Vagina (tissue), 2 donors: ENCODE data around the gene GRID2IP. TPM values are rescaled to one million over a fixed set of nuclear protein-coding genes. Genes with fewer than 3 reads are reported as not detected.

Experiments used
- DNase-seq, 2 donors: peaks; one replicate each; pipeline ENCODE4 v3.0.0-alpha.2; 2017; ENCODE audit errors: extremely low spot score in 2 of 2
- H3K27ac ChIP-seq: fragments of 200-600 bp; sonication (generic); one replicate; pipeline ENCODE4 v1.5.1; 2019
- H3K27me3 ChIP-seq: fragments of 200-600 bp; sonication (generic); one replicate; pipeline ENCODE4 v1.5.1; 2019
- H3K36me3 ChIP-seq, 2 donors: fragments of 200-600 bp; sonication (generic); one replicate each; pipeline ENCODE4 v1.5.1; 2017 to 2019
- H3K4me1 ChIP-seq: fragments of 200-600 bp; sonication (generic); one replicate; pipeline ENCODE4 v1.5.1; 2019
- H3K4me3 ChIP-seq, 2 donors: fragments of 200-600 bp; sonication (generic); 1 replicate in 1 of 2; 2 replicates in 1 of 2; pipeline ENCODE4 v1.5.1; 2016 to 2019
- H3K9me3 ChIP-seq: fragments of 200-600 bp; sonication (generic); one replicate; pipeline ENCODE4 v1.5.1; 2019
- POLR2A ChIP-seq, 2 donors: fragments of 450-650 bp; IDR thresholded peaks; one replicate each; pipeline ENCODE4 v1.6.1; 2017; ENCODE audit warnings: antibody characterized with exemption in 2 of 2, mild to moderate bottlenecking in 2 of 2, moderate library complexity in 2 of 2
- POLR2AphosphoS5 ChIP-seq, 2 donors: sonication (generic); formaldehyde crosslinking; IDR thresholded peaks; one replicate each; pipeline ENCODE4 v1.9.0; 2017; ENCODE audit warnings: antibody characterized with exemption in 2 of 2, mild to moderate bottlenecking in 2 of 2, low read depth in 1 of 2; ENCODE audit not compliant: insufficient read depth in 1 of 2
- intact Hi-C: fragments of 100-400 bp; cut with DNase I; formaldehyde crosslinking; loops from one replicate; pipeline ENCODE4 v1.15.1; 2023
- total RNA-seq: library from RNA; depleted of rRNA; stranded (reverse); fragments of >200 nt; gene quantifications from one replicate; pipeline ENCODE4 v1.2.3, GENCODE V29; 2016
- TF ChIP-seq, protein P1 (sequence below), 3 experiments: fragments of 450-650 bp in 2 of 3; fragments of 200-600 bp in 1 of 3; sonication (generic) in 1 of 3; IDR thresholded peaks; one replicate each; pipeline ENCODE4 v1.5.1; 2017 to 2019; ENCODE audit warnings: antibody characterized with exemption in 3 of 3, mild to moderate bottlenecking in 2 of 3, moderate library complexity in 2 of 3

Gene GRID2IP
- total RNA-seq, 1 donor from 2014 or later, result not detected

DNA sequence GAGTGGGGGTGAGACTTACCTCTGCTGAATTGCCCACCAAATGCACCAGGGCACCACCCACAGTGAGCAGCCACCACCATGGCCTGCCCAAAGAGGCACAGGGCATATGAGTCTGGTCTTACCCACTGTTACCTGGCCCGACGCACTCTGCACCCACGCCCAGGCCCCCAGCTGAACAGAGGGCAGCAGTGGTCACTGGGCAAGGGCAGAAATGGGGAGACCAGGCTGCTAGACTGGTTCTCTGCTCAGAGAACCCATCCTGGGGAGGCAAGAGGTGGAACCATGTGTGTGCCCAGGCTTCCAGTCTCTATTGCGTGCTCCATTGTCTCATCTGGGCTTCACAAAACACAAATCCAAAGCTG is 64.1 kb downstream of the GRID2IP start:
- Histone ChIP-seq H3K36me3 (no peaks in the 10 kb centered on the region), H3K4me1 (peaks cover 17% of the 10 kb centered on the region), H3K27me3 (no peaks in the 10 kb centered on the region), H3K9me3 (no peaks in the 10 kb centered on the region), H3K4me3 (no peak overlapping the region), H3K27ac (no peak overlapping the region)
- intact Hi-C loops, result no loop called here
- DNase-seq, result no peak
- no peak for TF ChIP-seq POLR2AphosphoS5 (IDR thresholded peaks at IDR 0.05; ENCODE audit: insufficient read depth in 1 of 2, low read depth in 1 of 2)

DNA sequence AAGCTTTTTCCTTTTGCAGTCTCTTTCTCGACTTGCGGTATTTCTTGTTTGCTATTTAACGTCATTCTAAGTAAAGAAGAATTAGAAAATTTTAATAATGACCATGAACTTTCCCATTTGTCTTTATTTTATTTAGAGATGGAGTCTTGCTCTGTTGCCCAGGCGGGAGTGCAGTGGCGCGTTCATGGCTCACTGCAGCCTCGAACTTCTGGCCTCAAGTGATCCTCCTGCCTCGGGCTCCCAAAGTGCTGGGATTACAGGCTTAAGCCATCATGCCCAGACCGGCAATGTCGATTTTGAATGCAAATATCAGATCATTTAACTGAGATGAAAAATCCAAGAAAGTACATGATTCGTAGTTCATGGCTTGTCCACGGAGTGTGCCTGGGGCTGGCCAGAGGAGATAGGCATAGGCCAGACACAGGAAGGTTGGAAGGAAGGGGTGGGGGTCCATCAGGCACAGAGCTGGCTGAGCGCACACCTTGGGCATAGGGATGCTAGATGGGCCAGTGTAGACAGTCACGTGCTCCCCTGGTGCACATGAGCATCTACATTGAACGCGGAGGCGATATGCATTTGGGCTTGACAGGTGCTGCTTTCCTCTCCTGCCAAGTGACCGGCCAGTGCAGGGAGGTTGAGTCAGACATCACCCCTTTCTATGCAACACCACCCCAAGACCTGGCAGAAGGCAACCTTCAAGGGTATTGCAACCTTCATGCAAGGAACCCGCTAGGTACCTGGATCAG is 64.7 kb downstream of the GRID2IP start:
- no peak for DNase-seq
- Histone ChIP-seq H3K36me3 (no peaks in the 10 kb centered on the region), H3K9me3 (no peaks in the 10 kb centered on the region), H3K4me1 (peaks cover 23% of the 10 kb centered on the region), H3K27me3 (no peaks in the 10 kb centered on the region), H3K4me3 (no peak overlapping the region), H3K27ac (no peak overlapping the region)
- intact Hi-C loops, result no loop called here
- no peak for TF ChIP-seq POLR2AphosphoS5 (IDR thresholded peaks at IDR 0.05; ENCODE audit: insufficient read depth in 1 of 2, low read depth in 1 of 2)
- TF ChIP-seq POLR2A (IDR thresholded peaks at IDR 0.05), result no peak
- TF ChIP-seq, protein P1, sequence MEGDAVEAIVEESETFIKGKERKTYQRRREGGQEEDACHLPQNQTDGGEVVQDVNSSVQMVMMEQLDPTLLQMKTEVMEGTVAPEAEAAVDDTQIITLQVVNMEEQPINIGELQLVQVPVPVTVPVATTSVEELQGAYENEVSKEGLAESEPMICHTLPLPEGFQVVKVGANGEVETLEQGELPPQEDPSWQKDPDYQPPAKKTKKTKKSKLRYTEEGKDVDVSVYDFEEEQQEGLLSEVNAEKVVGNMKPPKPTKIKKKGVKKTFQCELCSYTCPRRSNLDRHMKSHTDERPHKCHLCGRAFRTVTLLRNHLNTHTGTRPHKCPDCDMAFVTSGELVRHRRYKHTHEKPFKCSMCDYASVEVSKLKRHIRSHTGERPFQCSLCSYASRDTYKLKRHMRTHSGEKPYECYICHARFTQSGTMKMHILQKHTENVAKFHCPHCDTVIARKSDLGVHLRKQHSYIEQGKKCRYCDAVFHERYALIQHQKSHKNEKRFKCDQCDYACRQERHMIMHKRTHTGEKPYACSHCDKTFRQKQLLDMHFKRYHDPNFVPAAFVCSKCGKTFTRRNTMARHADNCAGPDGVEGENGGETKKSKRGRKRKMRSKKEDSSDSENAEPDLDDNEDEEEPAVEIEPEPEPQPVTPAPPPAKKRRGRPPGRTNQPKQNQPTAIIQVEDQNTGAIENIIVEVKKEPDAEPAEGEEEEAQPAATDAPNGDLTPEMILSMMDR (IDR thresholded peaks at IDR 0.05), result no peak

DNA sequence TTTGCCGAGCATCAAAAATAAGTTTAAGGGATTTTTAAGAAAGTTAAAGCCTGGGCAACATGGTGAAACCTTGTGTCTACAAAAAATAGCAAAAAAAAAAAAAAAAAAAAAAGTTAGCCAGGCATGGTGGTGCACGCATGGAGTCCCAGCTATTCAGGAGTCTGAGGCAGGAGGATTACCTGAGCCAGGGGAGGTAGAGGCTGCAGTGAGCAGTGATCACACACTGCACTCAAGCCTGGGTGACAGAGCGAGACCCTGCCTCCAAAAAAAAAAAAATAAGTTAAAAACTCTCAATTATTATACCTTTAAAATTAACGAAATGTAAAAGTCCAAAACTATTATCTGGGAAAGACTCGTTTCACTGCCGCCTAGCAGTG is 68.5 kb downstream of the GRID2IP start:
- Histone ChIP-seq H3K36me3 (no peaks in the 10 kb centered on the region), H3K9me3 (no peaks in the 10 kb centered on the region), H3K4me1 (peaks cover 62% of the 10 kb centered on the region), H3K4me3 (peak overlapping the region; percentile 97 to 100), H3K27ac (peak overlapping the region; percentile 89), H3K27me3 (no peaks in the 10 kb centered on the region)
- intact Hi-C loops, result no loop called here
- TF ChIP-seq POLR2AphosphoS5 (IDR thresholded peaks at IDR 0.05; ENCODE audit: insufficient read depth in 1 of 2, low read depth in 1 of 2) (no peak), POLR2A (IDR thresholded peaks at IDR 0.05) (no peak)
- TF ChIP-seq, protein P1 (IDR thresholded peaks at IDR 0.05), result no peak
- DNase-seq, result no peak

DNA sequence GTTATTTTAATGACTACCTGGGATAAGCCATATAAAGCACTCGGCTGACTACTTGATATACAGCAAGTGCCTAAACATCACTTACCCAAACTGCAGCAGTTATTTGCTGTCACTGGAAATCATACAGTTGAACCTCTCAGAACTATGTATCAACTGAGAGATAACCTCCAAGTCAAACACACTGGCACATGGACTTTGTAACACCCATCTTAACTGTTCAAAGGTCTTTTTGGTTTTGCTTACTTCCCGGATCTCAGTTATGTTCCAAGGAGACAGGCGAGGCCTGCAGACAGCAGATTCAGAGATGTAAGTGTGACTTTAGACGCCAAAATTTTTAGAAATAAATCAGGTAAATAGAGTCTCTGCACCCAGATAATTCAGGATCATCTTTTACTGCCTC is 69.0 kb downstream of the GRID2IP start:
- no peak for DNase-seq
- Histone ChIP-seq H3K36me3 (no peaks in the 10 kb centered on the region), H3K9me3 (no peaks in the 10 kb centered on the region), H3K27me3 (no peaks in the 10 kb centered on the region), H3K4me3 (peak overlapping the region in 1 of 2 donors; percentile 97), H3K4me1 (peaks cover 66% of the 10 kb centered on the region), H3K27ac (no peak overlapping the region)
- intact Hi-C loops, result no loop called here
- TF ChIP-seq POLR2AphosphoS5 (IDR thresholded peaks at IDR 0.05; ENCODE audit: insufficient read depth in 1 of 2, low read depth in 1 of 2) (no peak), POLR2A (IDR thresholded peaks at IDR 0.05) (no peak)
- TF ChIP-seq, protein P1 (IDR thresholded peaks at IDR 0.05), result no peak

DNA sequence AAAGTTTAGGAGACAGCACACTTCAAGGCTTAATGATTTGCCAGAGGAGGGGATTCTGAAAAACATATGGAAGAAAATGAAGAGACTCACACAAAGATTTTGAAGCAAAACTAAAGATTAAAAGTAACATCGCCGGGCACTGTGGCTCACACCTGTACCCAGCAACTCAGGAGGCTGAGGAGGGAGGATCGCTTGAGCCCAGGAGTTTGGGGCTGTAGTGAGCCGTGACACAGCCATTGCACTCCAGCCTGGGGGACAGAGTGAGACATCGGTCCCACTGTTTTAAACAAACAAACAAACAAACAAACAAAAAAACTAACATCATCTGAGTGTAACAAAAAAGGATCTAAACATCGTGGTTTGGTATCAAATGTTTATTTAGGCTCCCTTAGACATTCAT is 69.8 kb downstream of the GRID2IP start:
- no peak for DNase-seq
- intact Hi-C loops, result no loop called here
- H3K27me3 ChIP-seq, result no peaks in the 10 kb centered on the region
- peaks cover 75% of the 10 kb centered on the region for H3K4me1 ChIP-seq
- H3K4me3 ChIP-seq, result no peak overlapping the region
- H3K36me3 ChIP-seq, result no peaks in the 10 kb centered on the region
- TF ChIP-seq POLR2A (IDR thresholded peaks at IDR 0.05) (no peak), POLR2AphosphoS5 (IDR thresholded peaks at IDR 0.05; ENCODE audit: insufficient read depth in 1 of 2, low read depth in 1 of 2) (no peak)
- TF ChIP-seq, protein P1 (IDR thresholded peaks at IDR 0.05), result no peak
- H3K27ac ChIP-seq, result peak overlapping the region; percentile 27
- H3K9me3 ChIP-seq, result no peaks in the 10 kb centered on the region
